ENCODE results near the gene ATP6V0B. TPM values are rescaled to one million over a fixed set of nuclear protein-coding genes. Genes with fewer than 3 reads are reported as not detected.

Gene ATP6V0B
- total RNA-seq, 4 donors from 2014 or later: 87.5 to 218 (median 122) TPM

DNA sequence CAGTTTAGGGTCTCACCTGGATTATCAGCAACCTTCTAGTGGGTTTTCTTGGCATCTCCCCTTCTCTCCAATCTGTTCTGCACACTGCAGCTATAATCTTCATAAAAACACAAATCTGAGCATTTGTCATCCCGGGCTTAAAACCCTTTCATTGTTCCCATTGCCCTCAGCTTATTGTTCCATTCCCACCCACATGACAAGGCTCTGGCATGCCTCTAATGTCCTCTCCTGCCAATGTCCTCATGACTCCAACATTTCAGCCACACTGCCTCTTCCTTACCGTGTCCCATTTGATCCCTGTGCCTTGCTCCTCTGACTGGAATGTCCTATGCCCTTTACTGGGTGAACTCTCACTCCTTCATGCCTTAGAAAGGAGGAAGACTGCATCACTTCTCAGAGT, 12.4 kb upstream of the ATP6V0B start:
- H3K27me3 ChIP-seq: no peaks in the 10 kb centered on the region
- no peaks in the 10 kb centered on the region for H3K4me1 ChIP-seq
- no peaks in the 10 kb centered on the region for H3K9me3 ChIP-seq
- TF ChIP-seq POLR2A (IDR thresholded peaks at IDR 0.05): no peak
- TF ChIP-seq, protein P1, sequence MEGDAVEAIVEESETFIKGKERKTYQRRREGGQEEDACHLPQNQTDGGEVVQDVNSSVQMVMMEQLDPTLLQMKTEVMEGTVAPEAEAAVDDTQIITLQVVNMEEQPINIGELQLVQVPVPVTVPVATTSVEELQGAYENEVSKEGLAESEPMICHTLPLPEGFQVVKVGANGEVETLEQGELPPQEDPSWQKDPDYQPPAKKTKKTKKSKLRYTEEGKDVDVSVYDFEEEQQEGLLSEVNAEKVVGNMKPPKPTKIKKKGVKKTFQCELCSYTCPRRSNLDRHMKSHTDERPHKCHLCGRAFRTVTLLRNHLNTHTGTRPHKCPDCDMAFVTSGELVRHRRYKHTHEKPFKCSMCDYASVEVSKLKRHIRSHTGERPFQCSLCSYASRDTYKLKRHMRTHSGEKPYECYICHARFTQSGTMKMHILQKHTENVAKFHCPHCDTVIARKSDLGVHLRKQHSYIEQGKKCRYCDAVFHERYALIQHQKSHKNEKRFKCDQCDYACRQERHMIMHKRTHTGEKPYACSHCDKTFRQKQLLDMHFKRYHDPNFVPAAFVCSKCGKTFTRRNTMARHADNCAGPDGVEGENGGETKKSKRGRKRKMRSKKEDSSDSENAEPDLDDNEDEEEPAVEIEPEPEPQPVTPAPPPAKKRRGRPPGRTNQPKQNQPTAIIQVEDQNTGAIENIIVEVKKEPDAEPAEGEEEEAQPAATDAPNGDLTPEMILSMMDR (IDR thresholded peaks at IDR 0.05): no peak
- no peak for DNase-seq
- H3K36me3 ChIP-seq: peaks cover 0 to 55% (median 0%) of the 10 kb centered on the region in 3 donors
- H3K4me3 ChIP-seq: no peak overlapping the region
- H3K27ac ChIP-seq: no peak overlapping the region

DNA sequence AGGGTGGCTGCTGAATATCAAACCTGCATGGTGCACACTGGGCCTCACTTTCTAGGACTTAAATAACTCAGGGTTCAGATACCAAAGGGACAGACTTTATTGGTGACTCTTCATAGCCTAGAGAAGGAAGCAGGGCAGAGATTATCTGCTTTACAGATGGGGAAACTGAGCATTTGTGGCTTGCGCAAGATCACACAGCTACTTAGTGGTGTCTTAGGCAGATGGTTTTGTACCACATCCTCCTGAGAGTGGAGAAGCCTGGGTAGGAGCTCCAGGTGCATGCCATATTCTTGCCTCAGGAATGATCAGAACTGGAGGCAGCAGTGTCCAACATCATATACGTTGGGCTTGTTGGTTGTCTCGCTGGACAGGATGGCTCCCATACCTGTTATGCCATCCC, 11.8 kb upstream of the ATP6V0B start:
- no peak for TF ChIP-seq POLR2A (IDR thresholded peaks at IDR 0.05)
- TF ChIP-seq, protein P1 (IDR thresholded peaks at IDR 0.05): no peak
- DNase-seq: no peak
- peaks cover 0 to 48% (median 0%) of the 10 kb centered on the region in 3 donors for H3K36me3 ChIP-seq
- no peaks in the 10 kb centered on the region for H3K27me3 ChIP-seq
- H3K9me3 ChIP-seq: no peaks in the 10 kb centered on the region
- no peaks in the 10 kb centered on the region for H3K4me1 ChIP-seq
- H3K27ac ChIP-seq: no peak overlapping the region
- no peak overlapping the region for H3K4me3 ChIP-seq

DNA sequence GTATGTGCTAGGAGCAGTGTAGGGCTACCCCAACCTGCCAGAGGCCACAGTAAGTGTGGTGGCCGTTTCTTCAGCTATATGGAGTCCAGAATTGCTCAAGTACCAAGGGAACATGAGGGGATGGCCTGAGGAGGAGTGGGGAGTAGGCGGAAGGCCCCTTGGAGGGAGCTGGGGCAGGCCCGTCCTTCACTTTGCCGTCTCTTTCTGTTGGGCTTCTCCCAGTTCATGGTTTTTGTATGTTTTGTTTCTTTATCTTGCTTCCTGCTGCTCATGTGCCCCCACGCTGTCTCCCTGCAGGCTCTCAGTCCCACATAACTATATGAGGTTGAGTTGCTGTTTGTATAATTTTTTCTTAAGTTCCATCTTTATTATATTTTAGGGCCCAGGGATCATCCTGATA, 10.9 kb upstream of the ATP6V0B start:
- H3K36me3 ChIP-seq: peaks cover 0 to 39% (median 0%) of the 10 kb centered on the region in 3 donors
- no peaks in the 10 kb centered on the region for H3K27me3 ChIP-seq
- no peak for DNase-seq
- no peaks in the 10 kb centered on the region for H3K4me1 ChIP-seq
- H3K27ac ChIP-seq: no peak overlapping the region
- no peaks in the 10 kb centered on the region for H3K9me3 ChIP-seq
- TF ChIP-seq POLR2A (IDR thresholded peaks at IDR 0.05): no peak
- TF ChIP-seq, protein P1 (IDR thresholded peaks at IDR 0.05): no peak
- no peak overlapping the region for H3K4me3 ChIP-seq

DNA sequence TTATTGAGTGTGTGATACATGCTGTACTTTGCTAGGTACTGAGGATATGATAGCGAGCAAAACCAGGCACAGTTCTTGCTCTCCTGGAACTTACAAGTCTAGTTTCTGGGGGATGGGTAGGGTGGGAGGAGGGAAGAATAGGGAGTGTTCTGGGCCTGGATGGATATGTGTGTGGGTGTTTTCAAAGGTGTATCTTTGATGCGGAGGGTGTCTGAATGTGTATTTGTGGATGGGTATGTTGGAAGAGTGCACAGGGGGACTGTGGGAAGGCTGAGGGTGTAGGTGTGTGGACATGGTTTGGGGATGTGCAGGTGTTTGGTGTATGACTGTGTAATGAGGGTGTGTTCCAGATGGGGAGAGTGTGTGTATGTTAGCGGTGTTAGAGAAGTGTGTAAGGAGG, 9.4 kb upstream of the ATP6V0B start:
- DNase-seq: no peak
- Histone ChIP-seq H3K36me3 (peaks cover 0 to 33% (median 0%) of the 10 kb centered on the region in 3 donors), H3K9me3 (no peaks in the 10 kb centered on the region), H3K4me1 (peaks cover 0 to 5% (median under 1%) of the 10 kb centered on the region in 4 donors), H3K27me3 (no peaks in the 10 kb centered on the region), H3K27ac (no peak overlapping the region), H3K4me3 (no peak overlapping the region)
- TF ChIP-seq POLR2A (IDR thresholded peaks at IDR 0.05): no peak
- TF ChIP-seq, protein P1 (IDR thresholded peaks at IDR 0.05): no peak

DNA sequence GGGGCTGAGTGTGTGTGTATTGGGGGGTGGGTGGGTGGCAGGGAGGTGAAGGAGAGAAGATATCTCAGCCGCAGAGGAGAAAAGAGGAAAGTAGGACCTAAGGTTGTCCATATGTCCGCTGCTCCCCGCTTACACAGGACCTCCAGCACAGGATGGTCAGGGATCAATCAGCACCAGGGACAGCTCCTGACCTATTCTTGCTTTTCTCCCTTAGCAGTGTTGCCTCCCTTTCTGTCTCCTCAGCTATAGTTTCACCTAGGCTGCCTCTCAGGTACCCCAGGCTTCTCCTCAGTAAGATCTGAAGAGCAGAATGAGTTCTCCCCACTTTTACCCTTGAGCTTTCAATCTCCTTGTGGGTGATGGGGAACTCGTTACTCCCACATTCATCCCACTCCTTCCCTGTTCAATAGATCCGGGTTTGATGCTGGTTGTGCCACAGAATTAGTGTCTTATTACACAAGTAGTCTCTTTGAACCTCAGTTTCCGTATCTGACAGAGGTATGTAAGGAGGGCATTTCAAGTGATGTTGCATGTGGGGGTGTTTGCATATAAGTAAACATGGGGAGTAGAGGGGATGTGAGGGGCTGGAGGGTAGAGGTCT, 6.3 kb upstream of the ATP6V0B start:
- Histone ChIP-seq H3K36me3 (peaks cover 0 to 4% (median 0%) of the 10 kb centered on the region in 3 donors), H3K4me3 (no peak overlapping the region), H3K27ac (no peak overlapping the region), H3K27me3 (no peaks in the 10 kb centered on the region), H3K9me3 (no peaks in the 10 kb centered on the region), H3K4me1 (peaks cover 0 to 11% (median 5%) of the 10 kb centered on the region in 4 donors)
- DNase-seq: no peak
- TF ChIP-seq POLR2A (IDR thresholded peaks at IDR 0.05): no peak
- TF ChIP-seq, protein P1 (IDR thresholded peaks at IDR 0.05): no peak
